Heart left ventricle (tissue), 16 donors: ENCODE data around the gene SLC39A5. TPM values are rescaled to one million over a fixed set of nuclear protein-coding genes. Genes with fewer than 3 reads are reported as not detected.
A peak's percentile ranks its signal among the peaks of the same experiment; 100 is the strongest.
"Not testable (repeated sequence)": the region's sequence is repeated elsewhere in the genome, so short reads cannot be mapped to it uniquely, and the experiment has no call there.

Source experiments
- ATAC-seq, 4 donors: fragments of 200-7000 bp; cut with Tn5 transposase; one replicate each; pipeline ENCODE4 v1.9.1; 2020 to 2022; ENCODE audit warnings: moderate library complexity in 4 of 4, mild to moderate bottlenecking in 3 of 4, moderate number of reproducible peaks in 1 of 4
- DNase-seq, 5 donors: peaks; one replicate each; pipeline ENCODE4 v3.0.0-alpha.2; 2020
- H3K27ac ChIP-seq, 12 donors: fragments of 200-600 bp; sonication (generic) in 4 of 12; one replicate each; pipeline versions ENCODE4 v1.5.0 to v1.8.0; 2016 to 2022; ENCODE audit warnings: mild to moderate bottlenecking in 2 of 12
- H3K27me3 ChIP-seq, 9 donors: fragments of 200-600 bp; sonication (generic) in 2 of 9; one replicate each; pipeline versions ENCODE4 v1.5.1 to v1.8.0; 2016 to 2022; ENCODE audit warnings: mild to moderate bottlenecking in 3 of 9
- H3K36me3 ChIP-seq, 9 donors: fragments of 200-600 bp; sonication (generic) in 2 of 9; one replicate each; pipeline versions ENCODE4 v1.5.0 to v1.8.0; 2018 to 2022; ENCODE audit warnings: mild to moderate bottlenecking in 2 of 9
- H3K4me1 ChIP-seq, 12 donors: fragments of 200-600 bp; sonication (generic) in 4 of 12; one replicate each; pipeline versions ENCODE4 v1.5.0 to v1.8.0; 2016 to 2022; ENCODE audit warnings: mild to moderate bottlenecking in 3 of 12
- H3K4me3 ChIP-seq, 12 donors: fragments of 200-600 bp; sonication (generic) in 4 of 12; one replicate each; pipeline versions ENCODE4 v1.5.0 to v1.8.0; 2017 to 2022; ENCODE audit warnings: mild to moderate bottlenecking in 9 of 12, moderate library complexity in 4 of 12
- H3K9me3 ChIP-seq, 12 donors: fragments of 200-600 bp; sonication (generic) in 4 of 12; one replicate each; pipeline versions ENCODE4 v1.5.0 to v1.8.0; 2016 to 2022; ENCODE audit warnings: mild to moderate bottlenecking in 1 of 12
- POLR2A ChIP-seq, 2 donors: fragments of 450-650 bp; IDR thresholded peaks; one replicate each; pipeline ENCODE4 v1.6.1; 2017; ENCODE audit warnings: antibody characterized with exemption in 2 of 2, mild to moderate bottlenecking in 2 of 2, moderate library complexity in 2 of 2
- WGBS, 4 donors: extraction: QIAGEN DNeasy Blood & Tissue Kit in 2 of 4; methylation state at CpG; one replicate each; pipeline versions ENCODE4 v1.1.5 to v1.1.7; 2013 to 2018; 5-methylcytosine and 5-hydroxymethylcytosine counted together
- intact Hi-C, 10 donors: fragments of 100-400 bp; cut with DNase I; formaldehyde crosslinking; loops; one replicate each; pipeline versions ENCODE4 v1.11.1 to v1.14.2; 2022
- polyA plus RNA-seq, 2 donors: library from polyadenylated mRNA; stranded (reverse); fragments of 200-250 nt; gene quantifications; one replicate each; pipeline ENCODE4 v1.2.3, GENCODE V29; 2013
- total RNA-seq, 9 donors: library from RNA; depleted of rRNA in 2 of 9; stranded (reverse); fragments of >200 nt in 2 of 9; fragmentation: NEBNext Ultra II Directional in 3 of 9; extraction: Animal tissue kit (Norgen Biotek cat#: 25700) in 3 of 9; gene quantifications; one replicate each; pipeline versions ENCODE4 v1.1.0 to v1.2.4, GENCODE V29; 2016 to 2023
- TF ChIP-seq, protein P1 (sequence below), 12 donors: fragments of 200-600 bp; sonication (generic) in 4 of 12; IDR thresholded peaks; one replicate each; pipeline versions ENCODE4 v1.5.0 to v1.8.0; 2018 to 2022; ENCODE audit warnings: antibody characterized with exemption in 12 of 12, mild to moderate bottlenecking in 5 of 12
- donor health status: ischemic (EF 13 %, LVEDD 7.1; RV severe dilation, severe dysfunction).
- donor health status: healthy with polysubstance abuse.
- donor health status: DM: no; HTN: yes; CAD: no.
- donor health status: DM: no; HTN: no; CAD: no.
- donor health status: ischemic (EF 25% LVEDD 6.9; RV normal size, moderate dysfunction).
- donor health status: ischemic (EF 25% LVEDD 5.7; RV mildly dilated, moderate dysfunction).
- donor health status: healthy.
- donor health status: DM: yes; HTN: yes; CAD: no.
- donor health status: ischemic (EF 35%, LVEDD 5.7; RV mildly dilated, moderate dysfunction).
- donor health status: nonischemic (EF 11% LVEDD 7.7; RV severe dilation, severe dysfunction).
- donor health status: DM: yes; HTN: yes; CAD: no.
- donor health status: PGD.
- donor health status: ischemic (EF 29% LVEDD 5.4; RV normal size, mild dysfunction).
- donor health status: nonischemic (EF 23%, LVEDD 6.1; RV moderate dilation, normal function).

The SLC39A5 gene
- total and polyA plus RNA-seq, 11 donors, result 0.12 TPM; not detected in 10

DNA sequence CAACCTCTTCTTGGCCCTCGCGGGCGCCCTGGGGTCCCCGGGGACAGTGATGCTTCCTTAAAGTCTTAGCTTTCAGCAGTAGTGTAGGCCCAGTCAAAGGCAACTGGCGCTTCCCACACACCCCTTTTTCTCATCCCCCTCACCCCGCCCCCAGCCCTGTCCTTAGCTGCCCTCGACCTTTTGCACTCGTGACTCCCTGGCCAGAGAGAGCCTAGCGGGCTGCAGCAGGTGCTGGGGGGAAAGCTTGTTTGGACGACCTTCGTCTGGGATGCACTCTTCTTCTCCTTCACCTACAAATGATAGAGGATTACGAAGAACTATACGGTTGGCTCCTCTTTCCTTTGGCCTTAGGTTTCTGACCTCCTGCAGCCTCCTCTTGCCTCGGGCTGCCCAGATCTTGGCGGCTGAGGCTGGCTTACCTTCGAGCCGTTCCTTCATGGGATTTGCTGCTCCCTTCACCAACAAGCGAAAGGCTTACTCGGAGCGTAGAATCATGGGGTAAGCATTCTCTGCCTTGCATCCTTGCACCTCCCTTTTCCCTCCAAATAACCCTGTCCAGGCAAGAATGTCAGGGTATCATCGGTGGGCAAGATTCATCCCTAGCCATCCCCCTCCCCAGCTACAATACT, 37.7 kb downstream of the SLC39A5 start:
- peak in 3 of 4 donors; percentile 42 to 55 (median 45) for ATAC-seq
- intact Hi-C loops, result loop anchor here in 2 of 10 donors (2.0 kb wide), 1 partner anchor 33 kb away; the partner anchor contains the start of gene CS (in 2 of the 2)
- Histone ChIP-seq H3K9me3 (no peaks in the 10 kb centered on the region), H3K4me1 (peaks cover 0 to 55% (median 16%) of the 10 kb centered on the region in 12 donors), H3K4me3 (peak overlapping the region; percentile 56 to 91 (median 70)), H3K36me3 (peaks cover 0 to 40% (median 33%) of the 10 kb centered on the region in 9 donors), H3K27me3 (no peaks in the 10 kb centered on the region), H3K27ac (peak overlapping the region; percentile 90 to 99 (median 96))
- 16 to 18% (median 16%) methylated on average over 21 of the region's 21 CpGs for WGBS, 4 donors
- TF ChIP-seq POLR2A (IDR thresholded peaks at IDR 0.05), result no peak
- TF ChIP-seq, protein P1, sequence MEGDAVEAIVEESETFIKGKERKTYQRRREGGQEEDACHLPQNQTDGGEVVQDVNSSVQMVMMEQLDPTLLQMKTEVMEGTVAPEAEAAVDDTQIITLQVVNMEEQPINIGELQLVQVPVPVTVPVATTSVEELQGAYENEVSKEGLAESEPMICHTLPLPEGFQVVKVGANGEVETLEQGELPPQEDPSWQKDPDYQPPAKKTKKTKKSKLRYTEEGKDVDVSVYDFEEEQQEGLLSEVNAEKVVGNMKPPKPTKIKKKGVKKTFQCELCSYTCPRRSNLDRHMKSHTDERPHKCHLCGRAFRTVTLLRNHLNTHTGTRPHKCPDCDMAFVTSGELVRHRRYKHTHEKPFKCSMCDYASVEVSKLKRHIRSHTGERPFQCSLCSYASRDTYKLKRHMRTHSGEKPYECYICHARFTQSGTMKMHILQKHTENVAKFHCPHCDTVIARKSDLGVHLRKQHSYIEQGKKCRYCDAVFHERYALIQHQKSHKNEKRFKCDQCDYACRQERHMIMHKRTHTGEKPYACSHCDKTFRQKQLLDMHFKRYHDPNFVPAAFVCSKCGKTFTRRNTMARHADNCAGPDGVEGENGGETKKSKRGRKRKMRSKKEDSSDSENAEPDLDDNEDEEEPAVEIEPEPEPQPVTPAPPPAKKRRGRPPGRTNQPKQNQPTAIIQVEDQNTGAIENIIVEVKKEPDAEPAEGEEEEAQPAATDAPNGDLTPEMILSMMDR (IDR thresholded peaks at IDR 0.05), result no peak
- peak in 4 of 5 donors; percentile 54 to 72 (median 57) for DNase-seq

DNA sequence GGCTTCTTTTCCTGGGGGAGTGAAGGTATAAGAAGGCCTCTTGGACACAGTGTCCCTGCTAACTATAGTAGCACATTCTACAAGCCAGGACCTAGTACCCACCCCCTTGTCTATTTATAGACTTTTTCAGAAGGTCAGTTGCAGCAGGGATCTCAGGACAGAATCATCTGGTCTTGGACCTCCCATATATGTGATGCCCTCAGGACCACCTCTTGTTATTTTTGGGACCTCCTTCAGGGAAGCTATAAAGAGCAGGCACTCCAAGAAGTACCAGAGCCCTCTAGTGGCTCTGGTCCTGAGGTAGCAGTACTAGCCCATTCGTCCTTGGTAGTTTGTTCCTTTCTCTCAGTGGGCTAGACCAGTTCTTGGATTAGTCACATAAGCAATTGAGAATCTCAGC, 41.2 kb downstream of the SLC39A5 start:
- Histone ChIP-seq H3K4me3 (no peak overlapping the region), H3K4me1 (peaks cover 0 to 50% (median 15%) of the 10 kb centered on the region in 12 donors), H3K27me3 (no peaks in the 10 kb centered on the region), H3K9me3 (no peaks in the 10 kb centered on the region), H3K27ac (peak overlapping the region; percentile 66 to 99 (median 82)), H3K36me3 (peaks cover 7 to 75% (median 68%) of the 10 kb centered on the region in 9 donors)
- peak; percentile 61 to 81 (median 70) for ATAC-seq
- TF ChIP-seq, protein P1 (IDR thresholded peaks at IDR 0.05), result peak in 7 of 12 donors; percentile 11 to 50 (median 38)
- TF ChIP-seq POLR2A (IDR thresholded peaks at IDR 0.05), result peak in 1 of 2 donors; percentile 39
- WGBS, 4 donors, result 0 to 17% (median 14%) methylated on average over 1 of the region's 1 CpG
- DNase-seq, result peak in 2 of 5 donors; percentile 18 to 29
- intact Hi-C loops, result no loop called here

DNA sequence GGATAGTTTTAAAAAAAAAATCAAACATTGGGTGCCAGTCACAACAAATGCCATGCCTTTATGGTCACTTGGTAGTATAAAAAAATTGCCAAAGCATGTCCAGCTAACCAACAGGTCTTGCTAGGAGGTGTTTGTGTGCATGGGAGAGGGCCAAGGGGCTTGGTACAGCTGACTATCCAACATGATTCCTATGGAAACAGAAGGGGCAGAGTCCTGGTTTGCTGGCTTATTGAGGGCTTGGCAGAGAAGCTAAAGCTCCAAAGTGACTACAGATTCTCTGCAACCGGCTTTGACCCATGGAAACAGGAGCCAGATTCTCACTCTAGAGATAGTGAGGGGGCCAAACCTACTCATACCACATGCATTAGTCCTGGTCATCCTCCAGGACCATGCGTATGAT, 42.6 kb downstream of the SLC39A5 start:
- H3K9me3 ChIP-seq, intact Hi-C loops, DNase-seq, H3K4me3 ChIP-seq, H3K27me3 ChIP-seq: not testable (repeated sequence)
- peak in 1 of 4 donors; percentile 5 for ATAC-seq
- peak overlapping the region in 9 of 12 donors; percentile 24 to 99 (median 79) for H3K27ac ChIP-seq
- WGBS, 4 donors, result 46 to 64% (median 52%) methylated on average over 2 of the region's 2 CpGs
- peaks cover 0 to 41% (median 11%) of the 10 kb centered on the region in 12 donors for H3K4me1 ChIP-seq
- peaks cover 7 to 89% (median 82%) of the 10 kb centered on the region in 9 donors for H3K36me3 ChIP-seq

DNA sequence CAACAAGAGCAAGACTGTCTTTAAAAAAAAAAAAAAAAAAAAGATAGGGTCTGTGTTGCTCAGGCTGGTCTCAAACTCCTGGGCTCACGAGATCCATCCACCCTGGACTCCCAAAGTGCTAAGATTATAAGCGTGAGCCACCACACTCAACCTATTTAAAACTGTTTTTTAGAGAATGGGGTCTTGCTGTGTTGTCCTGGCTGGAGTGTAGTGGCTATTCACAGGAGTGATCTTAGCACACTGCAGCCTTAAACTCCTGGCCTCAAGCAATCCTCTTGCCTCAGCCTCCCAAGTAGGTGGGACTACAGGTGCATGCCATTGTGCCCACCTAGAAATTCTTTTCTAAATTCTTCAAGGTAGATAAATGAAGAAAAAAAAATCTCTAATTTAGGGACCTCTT, 44.4 kb downstream of the SLC39A5 start:
- DNase-seq, result no peak
- Histone ChIP-seq H3K4me1 (peaks cover 0 to 26% (median 9%) of the 10 kb centered on the region in 12 donors), H3K27ac (no peak overlapping the region), H3K4me3 (no peak overlapping the region), H3K36me3 (peaks cover 7 to 100% (median 97%) of the 10 kb centered on the region in 9 donors), H3K9me3 (no peaks in the 10 kb centered on the region), H3K27me3 (no peaks in the 10 kb centered on the region)
- no peak for ATAC-seq
- intact Hi-C loops, result no loop called here
- TF ChIP-seq, protein P1 (IDR thresholded peaks at IDR 0.05), result no peak
- TF ChIP-seq POLR2A (IDR thresholded peaks at IDR 0.05), result no peak
- WGBS, 4 donors, result 91 to 98% (median 92%) methylated on average over 2 of the region's 2 CpGs
